Measurements from ENCODE around the gene GPER1. TPM values are rescaled to one million over a fixed set of nuclear protein-coding genes. Genes with fewer than 3 reads are reported as not detected.

GPER1 gene
- total and polyA plus RNA-seq, 2 donors (not counting 3 experiments of a cell fraction or from before 2014, with no cell fraction given) = 0.77 to 2.3 TPM

DNA sequence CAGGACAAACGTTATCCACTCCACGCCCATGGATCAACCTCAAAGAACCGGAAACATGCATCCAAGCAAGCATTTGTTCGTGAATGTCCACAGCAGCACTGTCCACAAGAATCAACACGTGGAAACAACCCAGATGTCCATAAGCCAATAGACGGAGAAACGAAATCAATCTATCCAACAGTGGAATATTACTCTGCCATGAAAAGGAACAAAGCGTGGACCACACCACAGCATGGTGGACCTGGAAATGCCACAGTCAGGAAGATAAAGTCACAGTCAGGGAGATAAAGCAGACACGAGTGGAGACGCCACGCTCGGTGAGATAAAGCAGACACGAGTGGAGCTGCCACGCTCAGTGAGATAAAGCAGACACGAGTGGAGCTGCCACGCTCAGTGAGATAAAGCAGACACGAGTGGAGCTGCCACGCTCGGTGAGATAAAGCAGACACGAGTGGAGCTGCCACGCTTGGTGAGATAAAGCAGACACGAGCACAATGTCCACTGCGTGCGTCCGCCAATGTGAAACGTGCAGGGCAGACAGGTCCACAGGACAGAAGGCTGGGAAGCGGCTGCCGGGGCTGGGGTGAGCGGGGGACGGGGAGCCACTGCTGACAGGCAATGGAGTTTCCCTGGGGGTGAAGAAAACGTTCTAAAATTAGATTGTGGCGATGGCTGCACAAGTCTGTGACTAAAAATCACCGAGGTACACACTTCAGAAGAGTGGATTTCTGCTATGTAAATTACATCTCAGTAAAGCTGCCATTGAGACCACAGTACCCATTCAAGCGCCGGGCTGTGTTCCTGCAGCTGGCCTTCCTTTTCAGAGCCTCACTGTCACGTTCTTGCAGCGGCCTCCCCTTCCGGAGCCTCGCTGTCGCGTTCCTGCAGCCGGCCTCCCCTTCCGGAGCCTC, 10.6 kb downstream of the GPER1 start:
- FAIRE-seq (no peak), DNase-seq (ENCODE audit: low read depth, low spot score) (no peak)
- H3K36me3 ChIP-seq (ENCODE audit: control insufficient read depth in 2 of 2, extremely low read depth in 1 of 2, insufficient read depth in 2 of 2, low read length in 2 of 2) = no peaks in the 10 kb centered on the region
- intact Hi-C loops (cut with micrococcal nuclease) (no loop called here), dilution Hi-C loops (cut with MboI; ENCODE audit: extremely low pct_ligation_motif_present, low sequenced_read_pairs) (no loop called here)
- no peaks in the 10 kb centered on the region for H4K20me1 ChIP-seq (replicated peaks; ENCODE audit: control insufficient read depth, extremely low read depth, insufficient read depth, low read length)
- H3K9me1 ChIP-seq (replicated peaks; ENCODE audit: control insufficient read depth, extremely low read depth, insufficient read depth, low read length) = no peaks in the 10 kb centered on the region
- no peak for TF ChIP-seq JUN (IDR thresholded peaks at IDR 0.05; ENCODE audit: borderline replicate concordance, insufficient read depth, insufficient read length, low read depth)
- TF ChIP-seq, protein P1, sequence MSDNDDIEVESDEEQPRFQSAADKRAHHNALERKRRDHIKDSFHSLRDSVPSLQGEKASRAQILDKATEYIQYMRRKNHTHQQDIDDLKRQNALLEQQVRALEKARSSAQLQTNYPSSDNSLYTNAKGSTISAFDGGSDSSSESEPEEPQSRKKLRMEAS (IDR thresholded peaks at IDR 0.05; ENCODE audit: insufficient read depth, insufficient read length) = no peak
- TF ChIP-seq MYC (IDR thresholded peaks at IDR 0.05; ENCODE audit: low read depth, low read length) = no peak
- TF ChIP-seq, protein P2, sequence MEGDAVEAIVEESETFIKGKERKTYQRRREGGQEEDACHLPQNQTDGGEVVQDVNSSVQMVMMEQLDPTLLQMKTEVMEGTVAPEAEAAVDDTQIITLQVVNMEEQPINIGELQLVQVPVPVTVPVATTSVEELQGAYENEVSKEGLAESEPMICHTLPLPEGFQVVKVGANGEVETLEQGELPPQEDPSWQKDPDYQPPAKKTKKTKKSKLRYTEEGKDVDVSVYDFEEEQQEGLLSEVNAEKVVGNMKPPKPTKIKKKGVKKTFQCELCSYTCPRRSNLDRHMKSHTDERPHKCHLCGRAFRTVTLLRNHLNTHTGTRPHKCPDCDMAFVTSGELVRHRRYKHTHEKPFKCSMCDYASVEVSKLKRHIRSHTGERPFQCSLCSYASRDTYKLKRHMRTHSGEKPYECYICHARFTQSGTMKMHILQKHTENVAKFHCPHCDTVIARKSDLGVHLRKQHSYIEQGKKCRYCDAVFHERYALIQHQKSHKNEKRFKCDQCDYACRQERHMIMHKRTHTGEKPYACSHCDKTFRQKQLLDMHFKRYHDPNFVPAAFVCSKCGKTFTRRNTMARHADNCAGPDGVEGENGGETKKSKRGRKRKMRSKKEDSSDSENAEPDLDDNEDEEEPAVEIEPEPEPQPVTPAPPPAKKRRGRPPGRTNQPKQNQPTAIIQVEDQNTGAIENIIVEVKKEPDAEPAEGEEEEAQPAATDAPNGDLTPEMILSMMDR (IDR thresholded peaks at IDR 0.05; ENCODE audit: extremely low read depth in 1 of 2, insufficient read depth in 1 of 2, low read depth in 1 of 2, low read length in 2 of 2) = no peak
- no peak for TF ChIP-seq FOS (IDR thresholded peaks at IDR 0.05; ENCODE audit: borderline replicate concordance, insufficient read depth, low read length)
- no peak for TF ChIP-seq EZH2 (IDR thresholded peaks at IDR 0.05; ENCODE audit: borderline replicate concordance, low read depth, low read length, severe bottlenecking)
- no peak for TF ChIP-seq GATA2 (IDR thresholded peaks at IDR 0.05; ENCODE audit: insufficient read depth, insufficient read length, low read depth, low read length)
- TF ChIP-seq POLR2A (IDR thresholded peaks at IDR 0.05; ENCODE audit: low read depth, low read length) = no peak
- no peak for TF ChIP-seq POLR2AphosphoS5 (IDR thresholded peaks at IDR 0.05; ENCODE audit: insufficient read depth, low read depth, low read length)
- no peak overlapping the region for H3K9ac ChIP-seq (replicated peaks; ENCODE audit: extremely low read depth, insufficient read depth, low read length)
- no TSS peak for BruUV-seq (replicated peaks)
- no peaks in the 10 kb centered on the region for H3K79me2 ChIP-seq (ENCODE audit: control insufficient read depth, insufficient read depth, low read length)
- H3K27me3 ChIP-seq (ENCODE audit: control insufficient read depth in 2 of 2, insufficient read depth in 2 of 2, low read length in 2 of 2) = no peaks in the 10 kb centered on the region
- POLR2A ChIA-PET = no interaction called here
- peaks cover 16% of the 10 kb centered on the region for H3K4me1 ChIP-seq (ENCODE audit: control insufficient read depth, extremely low read depth, insufficient read depth, low read length)
- H2AFZ ChIP-seq (ENCODE audit: low read depth, low read length) = no peak overlapping the region
- H3K9me3 ChIP-seq (replicated peaks; ENCODE audit: control insufficient read depth, insufficient read depth, low read length) = no peaks in the 10 kb centered on the region
- H3K4me3 ChIP-seq (replicated peaks in 1 of 3; ENCODE audit: insufficient read depth in 1 of 3, low read depth in 1 of 3, low read length in 3 of 3) = no peak overlapping the region
- CTCF ChIA-PET = interaction anchor here (3.2 kb wide), 1 partner anchor 12 kb away, joined by 13 read pairs; no protein-coding TSS in a partner anchor
- H3K27ac ChIP-seq (ENCODE audit: insufficient read depth, low read depth, low read length) = no peak overlapping the region
- H3K4me2 ChIP-seq (ENCODE audit: insufficient read depth, low read length) = no peak overlapping the region
